Vagina (tissue), 2 donors: ENCODE measurements around the gene DDC.

Experiments used
- CTCF ChIP-seq, 3 experiments: fragments of 450-650 bp in 2 of 3; fragments of 200-600 bp in 1 of 3; sonication (generic) in 1 of 3; IDR thresholded peaks; one replicate each; pipeline ENCODE4 v1.5.1; 2017 to 2019; ENCODE audit warnings: antibody characterized with exemption in 3 of 3, mild to moderate bottlenecking in 2 of 3, moderate library complexity in 2 of 3
- POLR2A ChIP-seq, 2 donors: fragments of 450-650 bp; IDR thresholded peaks; one replicate each; pipeline ENCODE4 v1.6.1; 2017; ENCODE audit warnings: antibody characterized with exemption in 2 of 2, mild to moderate bottlenecking in 2 of 2, moderate library complexity in 2 of 2

DNA sequence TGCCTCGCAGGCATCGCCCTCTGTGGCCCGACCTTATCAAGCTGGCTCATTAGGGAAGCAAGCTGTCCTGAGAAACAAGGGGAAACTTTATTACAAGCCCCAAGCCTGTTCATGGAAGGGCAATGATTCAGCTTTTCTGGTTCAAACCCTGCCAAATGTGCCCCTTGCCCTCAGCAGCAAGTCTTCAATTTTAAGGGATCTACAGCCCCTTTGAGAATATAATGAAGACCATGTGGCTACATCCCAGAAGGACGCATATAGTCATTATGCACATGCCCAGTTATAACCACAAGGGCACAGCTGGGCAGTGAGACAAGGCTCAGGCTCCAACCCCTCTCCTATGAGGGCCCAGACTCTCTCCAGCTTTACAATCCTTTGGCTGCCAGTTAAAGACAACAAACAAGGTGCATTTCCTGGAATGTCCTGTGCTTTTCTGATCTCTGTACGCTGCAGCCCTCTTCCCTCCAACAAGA, 56.7 kb downstream of the DDC start:
- TF ChIP-seq POLR2A (IDR thresholded peaks at IDR 0.05) = no peak
- no peak for TF ChIP-seq CTCF (IDR thresholded peaks at IDR 0.05)
